D341Med (cell line): ENCODE results near the gene C10orf67.

Source experiments
- DNase-seq: peaks from one replicate; pipeline ENCODE4 v3.0.0; 2012; ENCODE audit warnings: low spot score

C10orf67 gene

DNA sequence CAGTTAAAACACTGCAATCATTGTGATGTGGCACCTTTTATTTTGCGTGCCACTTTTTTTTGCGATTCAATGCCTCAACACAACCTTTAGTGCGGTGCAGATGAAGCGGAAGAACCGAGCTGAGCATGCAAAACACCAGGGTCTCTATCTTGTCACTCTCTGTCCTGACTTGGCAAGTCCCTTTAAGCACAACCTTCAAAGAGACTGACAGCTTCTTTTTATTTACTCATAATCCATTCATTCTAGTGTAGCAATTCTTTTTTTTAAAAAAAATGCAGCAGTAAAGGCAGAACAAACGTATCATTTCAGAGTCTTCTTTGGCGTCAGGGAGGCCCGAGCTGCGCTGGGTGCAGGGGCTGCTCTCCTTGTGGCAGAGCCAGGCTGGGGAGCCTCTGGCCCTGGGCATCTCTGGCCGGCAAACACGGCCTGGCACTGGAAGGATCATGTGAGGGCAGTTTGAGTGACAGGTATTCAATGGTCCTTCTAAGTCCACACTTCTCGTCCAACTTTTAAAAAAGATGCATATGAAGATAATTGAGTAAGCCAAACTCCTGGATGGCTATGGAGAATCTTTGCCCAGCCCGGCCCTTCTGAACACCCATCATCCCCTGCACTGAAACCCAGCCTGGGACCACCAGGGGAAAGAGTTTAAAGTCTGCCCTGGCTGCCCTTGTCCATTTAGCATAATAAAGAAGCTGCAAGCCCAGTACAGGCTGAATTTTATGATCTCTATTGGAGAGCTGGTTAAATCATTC is 148.6 kb downstream of the C10orf67 start:
- DNase-seq, result no peak

- DNase-seq, result peak; percentile 44
These were observed 149.4 kb downstream of the C10orf67 start for GRCh38 chr10:23194966-23195845.

- DNase-seq, result no peak
These were observed 150.1 kb downstream of the C10orf67 start for GRCh38 chr10:23194471-23194965.

DNA sequence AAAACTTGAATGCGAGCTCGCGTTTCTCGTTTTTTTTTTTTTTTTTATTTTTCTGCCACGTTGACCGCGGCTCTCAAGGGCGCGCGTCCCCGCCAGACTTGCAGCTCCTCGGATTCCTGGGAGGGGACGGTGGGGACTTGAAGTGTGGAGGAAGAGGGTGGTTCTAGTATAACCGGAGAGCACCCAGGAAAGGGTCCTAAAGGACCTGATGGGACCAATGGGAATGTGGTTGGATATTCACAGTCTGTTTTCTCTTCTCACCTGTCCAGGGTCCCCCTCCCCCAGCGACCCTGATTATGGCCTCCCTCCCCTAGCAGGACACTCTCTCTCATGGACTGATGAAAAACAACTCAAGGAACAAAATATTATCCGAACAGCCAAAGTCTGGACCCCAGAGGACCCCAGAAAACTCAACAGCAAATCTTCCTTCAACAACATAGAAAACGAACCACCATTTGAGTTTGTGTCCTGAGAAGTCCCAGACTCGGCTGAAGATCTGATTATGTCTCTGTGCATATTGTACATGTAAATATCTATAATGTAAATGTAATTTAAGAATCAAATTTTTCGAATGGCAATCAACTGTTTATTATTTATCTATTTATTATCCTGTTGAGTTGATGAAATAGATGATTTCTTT is 151.0 kb downstream of the C10orf67 start:
- DNase-seq, result no peak

DNA sequence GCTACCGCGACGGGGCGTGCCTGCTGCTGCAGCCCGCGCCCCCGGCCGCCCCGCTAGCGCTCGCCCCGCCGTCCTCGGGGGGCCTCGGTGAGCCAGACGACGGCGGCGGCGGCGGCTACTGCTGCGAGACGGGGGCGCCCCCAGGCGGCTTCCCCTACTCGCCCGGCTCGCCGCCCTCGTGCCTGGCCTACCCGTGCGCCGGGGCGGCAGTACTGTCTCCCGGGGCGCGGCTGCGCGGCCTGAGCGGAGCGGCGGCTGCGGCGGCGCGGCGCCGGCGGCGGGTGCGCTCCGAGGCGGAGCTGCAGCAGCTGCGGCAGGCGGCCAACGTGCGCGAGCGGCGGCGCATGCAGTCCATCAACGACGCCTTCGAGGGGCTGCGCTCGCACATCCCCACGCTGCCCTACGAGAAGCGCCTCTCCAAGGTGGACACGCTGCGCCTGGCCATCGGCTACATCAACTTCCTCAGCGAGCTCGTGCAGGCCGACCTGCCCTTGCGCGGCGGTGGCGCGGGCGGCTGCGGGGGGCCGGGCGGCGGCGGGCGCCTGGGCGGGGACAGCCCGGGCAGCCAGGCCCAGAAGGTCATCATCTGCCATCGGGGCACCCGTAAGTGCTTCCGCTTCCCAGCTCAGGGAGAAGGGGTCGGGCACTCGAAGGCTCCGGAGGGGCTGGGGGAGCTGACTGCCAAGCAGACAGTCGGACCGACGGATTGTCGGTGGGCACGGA is 151.7 kb downstream of the C10orf67 start:
- peak; percentile 81 for DNase-seq

DNA sequence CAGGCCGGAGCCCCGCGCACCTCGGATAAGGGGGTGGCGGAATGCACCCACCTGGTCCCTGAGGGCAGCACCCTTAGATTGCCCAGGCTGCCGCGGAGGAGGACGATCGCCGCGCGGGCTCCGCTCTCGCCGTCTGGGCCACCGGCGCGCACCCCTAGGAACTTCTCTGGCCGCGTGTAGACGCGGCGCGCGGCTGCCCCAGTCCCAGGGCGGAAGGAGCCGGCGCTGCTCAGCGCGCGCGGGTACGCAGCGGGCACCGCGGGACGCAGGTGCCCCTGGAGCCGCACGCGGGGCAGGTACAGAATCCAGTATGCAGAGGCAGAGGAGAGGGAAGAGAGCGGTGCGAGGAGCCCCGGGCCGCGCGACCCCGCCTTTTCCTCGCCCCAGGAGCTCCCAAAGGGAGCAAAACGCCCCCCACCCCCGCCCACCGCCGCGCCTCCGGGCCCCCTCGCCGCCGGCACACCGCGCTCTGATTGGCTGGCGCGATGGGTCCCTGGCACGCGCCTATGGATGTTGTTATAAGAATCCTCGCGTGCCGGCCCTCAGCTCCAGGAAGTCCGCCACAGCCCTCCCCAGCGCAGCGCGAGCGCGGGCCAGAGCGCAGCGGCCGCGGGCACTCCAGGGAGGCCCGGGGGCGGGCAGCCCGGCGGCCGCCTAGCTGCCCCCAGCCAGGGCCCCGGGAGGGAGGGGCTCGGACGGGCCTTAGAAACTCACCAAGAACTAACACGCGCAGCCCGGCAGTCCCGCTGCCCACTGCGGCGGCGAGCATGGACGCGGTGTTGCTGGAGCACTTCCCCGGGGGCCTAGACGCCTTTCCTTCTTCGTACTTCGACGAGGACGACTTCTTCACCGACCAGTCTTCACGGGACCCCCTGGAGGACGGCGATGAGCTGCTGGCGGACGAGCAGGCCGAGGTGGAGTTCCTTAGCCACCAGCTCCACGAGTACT is 152.6 kb downstream of the C10orf67 start, which contains the start of gene PTF1A:
Gene PTF1A (plus strand): TSS at position 549 of the 948 bp plus-strand sequence. CDS start 219 bp downstream, at position 768.
- DNase-seq, result peak; percentile 50

DNA sequence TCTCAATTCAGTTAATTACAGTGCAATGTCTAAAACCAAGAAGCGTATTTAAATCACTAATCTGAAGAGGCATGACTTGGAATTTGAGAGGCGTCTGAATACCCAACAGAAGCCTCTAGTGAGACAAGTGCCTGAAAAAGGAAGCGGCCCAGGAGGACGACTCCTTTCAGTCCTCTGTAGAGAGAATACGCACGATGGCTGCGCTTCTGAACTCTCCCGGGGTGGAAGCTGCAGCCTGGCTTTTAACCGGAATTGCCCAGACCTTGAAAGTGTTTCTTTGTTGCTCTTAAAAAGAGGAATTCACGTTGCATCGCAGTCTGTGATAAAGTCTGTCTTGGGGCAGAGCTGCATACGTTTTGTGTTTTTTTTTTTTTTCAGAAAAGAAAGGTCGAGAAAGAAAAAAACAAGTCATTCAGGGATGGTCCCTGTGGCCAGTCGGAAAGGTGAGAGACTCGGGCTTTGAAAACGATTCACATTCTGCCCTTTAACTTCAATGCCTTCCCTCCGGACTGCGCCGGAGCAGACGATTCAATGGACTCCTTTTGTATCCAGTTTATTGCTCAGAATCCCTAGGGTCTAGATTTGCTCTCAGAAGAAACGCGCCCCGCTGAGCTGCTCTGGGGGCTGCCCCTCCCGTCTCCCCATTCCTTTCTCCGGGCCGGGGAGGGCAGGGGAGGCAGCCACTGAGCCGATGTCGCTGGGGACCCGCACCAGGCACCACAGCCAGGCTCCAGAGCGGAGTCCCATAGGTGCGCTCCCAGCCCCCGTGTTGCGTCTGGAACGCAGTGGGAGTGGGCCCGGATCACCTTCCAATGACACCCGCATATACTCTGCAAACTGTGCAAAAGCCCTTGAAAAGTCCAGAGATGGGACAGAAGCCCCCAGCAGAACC is 153.5 kb downstream of the C10orf67 start:
- no peak for DNase-seq

DNA sequence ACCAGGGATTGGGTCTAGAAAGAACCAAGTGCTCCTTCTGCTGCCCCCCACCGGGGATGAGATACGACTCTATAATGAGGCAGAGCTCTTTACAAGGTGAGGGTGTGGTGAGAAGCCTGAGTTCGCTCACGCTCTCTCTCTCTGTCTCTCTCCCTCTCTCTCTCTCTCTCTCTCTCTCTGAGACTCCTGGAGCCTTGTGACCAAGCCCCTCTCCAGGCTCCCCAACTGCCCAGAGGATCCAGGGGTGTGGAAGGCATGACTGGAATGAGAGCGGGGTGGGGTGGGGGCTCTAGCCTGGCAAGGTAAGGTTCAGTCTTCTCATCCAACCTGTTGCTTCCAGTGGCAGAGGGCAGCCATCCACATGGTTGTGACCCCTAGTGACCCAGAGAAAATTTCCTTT is 155.6 kb downstream of the C10orf67 start:
- no peak for DNase-seq

DNA sequence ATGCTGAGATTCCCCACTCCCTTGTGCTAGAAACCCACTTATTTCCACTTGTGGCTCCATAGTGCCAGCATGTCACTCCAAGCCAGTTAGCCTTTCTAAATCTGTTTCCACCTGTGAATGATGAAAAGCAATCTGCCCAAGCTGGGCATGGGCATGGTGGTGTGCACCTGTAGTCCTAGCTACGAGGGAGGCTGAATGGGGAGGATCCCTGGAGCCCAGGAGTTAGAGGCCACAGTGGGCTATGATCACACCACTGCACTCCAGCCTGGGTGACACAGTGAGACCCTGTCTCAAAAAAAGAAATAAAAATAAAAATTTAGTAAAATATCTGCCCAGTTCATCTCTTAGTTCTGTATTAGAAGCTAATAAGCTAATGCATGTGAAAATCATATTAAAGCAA is 157.4 kb downstream of the C10orf67 start:
- DNase-seq, result no peak

- DNase-seq, result no peak
These were observed 157.9 kb downstream of the C10orf67 start for GRCh38 chr10:23186697-23187096.

GRCh38 chr10:23186178-23186577 is 158.4 kb downstream of the C10orf67 start:
- DNase-seq, result no peak

GRCh38 chr10:23174977-23175512 is 169.6 kb downstream of the C10orf67 start:
- no peak for DNase-seq

DNA sequence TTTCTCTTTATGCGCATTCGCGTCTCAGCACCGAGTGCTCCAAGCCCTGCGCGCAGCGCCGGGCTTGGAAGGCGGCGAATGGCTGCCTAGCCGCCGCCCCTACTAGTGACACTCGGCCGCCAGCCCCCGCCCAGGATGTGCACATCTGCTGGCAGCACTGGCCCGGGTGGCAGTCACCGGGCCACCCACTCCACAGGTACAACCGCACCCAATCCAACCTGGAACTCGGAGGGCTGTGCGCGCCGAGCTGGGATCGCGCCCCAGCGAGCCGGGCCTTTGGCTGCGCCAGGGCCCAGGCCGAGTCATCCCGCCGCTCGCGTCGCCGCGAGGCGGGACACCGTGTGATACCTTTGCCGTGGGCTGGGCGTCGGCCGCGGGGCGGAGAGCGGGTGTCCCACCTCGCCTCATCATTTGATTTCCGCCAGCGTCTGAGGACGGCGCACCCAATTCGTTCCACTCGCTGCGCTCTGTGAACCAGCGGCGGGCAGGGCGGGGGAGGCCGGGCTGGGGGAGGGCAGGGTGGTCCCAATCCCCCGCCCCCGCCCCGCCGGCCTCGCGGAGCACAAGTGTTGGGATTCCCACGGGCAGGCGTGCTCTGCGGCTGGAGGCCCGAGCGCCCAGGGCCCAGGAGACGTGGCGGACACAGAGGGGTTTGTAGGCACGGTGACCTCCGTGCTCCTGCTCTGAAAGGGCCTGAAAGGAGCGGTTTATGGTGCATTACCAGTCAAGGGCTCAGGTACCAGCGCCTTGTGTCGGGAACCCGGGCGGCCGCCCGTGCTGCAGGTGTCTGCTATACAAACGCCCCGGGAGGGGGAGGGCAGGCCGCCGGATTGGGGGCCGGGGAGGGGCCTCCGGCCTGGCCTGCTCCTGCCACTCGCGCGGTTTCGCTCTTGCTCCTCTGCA is 170.3 kb downstream of the C10orf67 start:
- no peak for DNase-seq

GRCh38 chr10:23173214-23174073 is 171.2 kb downstream of the C10orf67 start:
- DNase-seq, result peak; percentile 61

GRCh38 chr10:23172429-23173213 is 172.0 kb downstream of the C10orf67 start:
- peak; percentile 42 for DNase-seq

- DNase-seq, result no peak
These were observed 173.2 kb downstream of the C10orf67 start for GRCh38 chr10:23171232-23171876.
